Measurements from ENCODE around the gene CCDC18.

The CCDC18 gene

GRCh38 chr1:93323185-93323820 lies 142.8 kb downstream of the CCDC18 start:
- Histone ChIP-seq H3K9ac (ENCODE audit: low read length) (no peak overlapping the region), H3K27me3 (ENCODE audit: control insufficient read depth, insufficient read depth, low read length) (no peaks in the 10 kb centered on the region), H3K4me1 (ENCODE audit: control insufficient read depth, insufficient read depth, low read length) (peaks cover 46% of the 10 kb centered on the region), H3K9me3 (ENCODE audit: control insufficient read depth, low read length) (no peaks in the 10 kb centered on the region), H3K4me3 (ENCODE audit: low read length) (peak overlapping the region; percentile 2), H3K36me3 (ENCODE audit: control insufficient read depth, insufficient read depth, low read length) (no peaks in the 10 kb centered on the region)

DNA sequence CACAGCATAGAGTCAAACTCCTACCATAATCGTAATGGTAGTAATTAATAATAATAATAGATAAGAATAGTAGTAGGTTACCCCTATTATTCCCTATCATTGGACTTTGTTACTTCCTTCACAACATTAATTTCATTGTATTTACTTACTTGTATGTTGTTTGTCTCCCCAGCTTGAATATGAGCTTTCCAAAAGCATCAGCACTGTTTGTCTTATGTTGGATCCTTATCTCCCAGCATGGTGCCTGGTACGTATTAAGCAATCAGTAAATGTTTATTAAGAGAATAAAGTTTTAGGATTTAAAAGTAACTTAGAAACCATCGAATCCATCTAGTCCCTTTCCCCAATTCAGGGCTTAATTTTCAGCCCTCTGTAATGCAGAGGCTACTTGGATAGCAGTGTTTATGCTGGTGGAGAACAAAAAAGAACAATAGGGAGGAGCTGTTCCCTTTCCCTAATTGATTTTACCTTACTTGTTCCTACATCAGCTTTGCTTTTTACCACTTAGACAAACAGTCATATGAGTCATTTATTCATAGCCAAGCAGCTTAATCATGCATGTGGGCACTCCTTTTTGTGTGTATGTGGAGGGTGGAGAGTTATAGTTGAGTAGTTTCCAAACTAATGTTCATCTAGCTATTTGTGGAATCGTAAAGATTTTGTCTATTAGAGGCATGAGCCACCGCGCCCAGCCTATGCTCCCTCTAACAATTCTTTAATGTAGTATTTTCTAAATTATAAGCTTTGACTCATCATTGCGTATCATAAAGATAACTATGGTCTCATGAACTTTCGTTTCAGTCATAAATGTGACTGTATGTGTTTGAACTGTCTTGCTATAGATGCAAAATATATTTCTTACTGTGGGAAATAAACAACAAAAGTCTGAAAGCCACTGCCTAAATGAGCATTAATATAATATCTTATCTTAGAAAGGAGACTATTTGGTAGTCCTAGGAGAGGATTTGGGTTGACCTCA lies 144.3 kb downstream of the CCDC18 start:
- Histone ChIP-seq H3K9me3 (ENCODE audit: control insufficient read depth, low read length) (no peaks in the 10 kb centered on the region), H3K4me1 (ENCODE audit: control insufficient read depth, insufficient read depth, low read length) (peaks cover 42% of the 10 kb centered on the region), H3K9ac (ENCODE audit: low read length) (no peak overlapping the region), H3K27me3 (ENCODE audit: control insufficient read depth, insufficient read depth, low read length) (no peaks in the 10 kb centered on the region), H3K36me3 (ENCODE audit: control insufficient read depth, insufficient read depth, low read length) (no peaks in the 10 kb centered on the region), H3K4me3 (ENCODE audit: low read length) (no peak overlapping the region)
